ENCODE data around the gene SPECC1L. TPM values are rescaled to one million over a fixed set of nuclear protein-coding genes. Genes with fewer than 3 reads are reported as not detected.

The SPECC1L gene
- 12.9 and 17.1 TPM in 2 replicates for total RNA-seq

GRCh38 chr22:24270556-24271385 lies at the start of gene SPECC1L:
SPECC1L (plus strand) TSS chr22:24270831; CDS start chr22:24302232, 31,401 bp downstream.

GRCh38 chr22:24245030-24245431 lies 25.6 kb upstream of the SPECC1L start, which contains the start of gene GGT5:
GGT5 (minus strand) TSS chr22:24245082; CDS start chr22:24244725, 357 bp downstream.

GRCh38 chr22:24427500-24428164 lies 157.0 kb downstream of the SPECC1L start, which contains the start of gene ADORA2A:
ADORA2A (plus strand) TSS chr22:24427599; CDS start chr22:24433405, 5,806 bp downstream.

Other genes starting within 250 kb of the SPECC1L start
- gene SUSD2, start 89.3 kb upstream of the SPECC1L start, total RNA-seq: 1.3 and 1.7 TPM in 2 replicates
- 1.1 and 1.9 TPM in 2 replicates for gene GGT5, start 25.7 kb upstream of the SPECC1L start, total RNA-seq
- 0.14 TPM in 1 of 2 replicates, not detected in the other for gene ADORA2A, start 156.8 kb downstream of the SPECC1L start, total RNA-seq
- not detected in 2 replicates for gene UPB1, start 224.5 kb downstream of the SPECC1L start, total RNA-seq

Measured in airway epithelial cell (primary cell).